VCaP (cell line): ENCODE results near the gene CARS2.
"Not testable (repeated sequence)": the region's sequence is repeated elsewhere in the genome, so short reads cannot be mapped to it uniquely, and the experiment has no call there.

Experiments
- H3K27ac ChIP-seq: fragments of 450-650 bp; 2 replicates; pipeline ENCODE4 v1.5.1; 2017
- TF ChIP-seq, protein P1 (sequence below): fragments of 450-650 bp; conservative IDR thresholded peaks from 2 replicates; pipeline ENCODE4 v1.5.1; 2017; ENCODE audit warnings: mild to moderate bottlenecking, moderate library complexity

Gene CARS2

DNA sequence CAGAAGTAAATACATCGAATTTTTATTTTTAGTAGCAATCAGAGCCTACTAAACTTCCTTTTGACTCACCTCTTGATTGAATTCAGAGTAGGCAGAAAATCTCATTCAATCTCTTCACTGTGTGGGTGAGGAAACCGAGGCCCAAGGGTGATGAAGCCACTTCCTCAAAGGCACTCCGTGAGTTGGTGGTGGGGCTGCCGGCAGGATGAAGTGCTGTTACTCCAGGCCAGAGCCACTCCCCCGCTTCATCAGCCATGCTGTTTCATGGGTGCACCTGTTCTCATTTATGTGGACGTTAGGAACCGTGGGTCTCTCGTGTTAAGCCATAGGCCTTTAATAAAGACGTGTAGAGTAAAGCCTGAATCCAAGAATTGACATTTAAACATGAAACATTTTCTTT lies 20.8 kb upstream of the CARS2 start:
- no peak overlapping the region for H3K27ac ChIP-seq
- TF ChIP-seq, protein P1, sequence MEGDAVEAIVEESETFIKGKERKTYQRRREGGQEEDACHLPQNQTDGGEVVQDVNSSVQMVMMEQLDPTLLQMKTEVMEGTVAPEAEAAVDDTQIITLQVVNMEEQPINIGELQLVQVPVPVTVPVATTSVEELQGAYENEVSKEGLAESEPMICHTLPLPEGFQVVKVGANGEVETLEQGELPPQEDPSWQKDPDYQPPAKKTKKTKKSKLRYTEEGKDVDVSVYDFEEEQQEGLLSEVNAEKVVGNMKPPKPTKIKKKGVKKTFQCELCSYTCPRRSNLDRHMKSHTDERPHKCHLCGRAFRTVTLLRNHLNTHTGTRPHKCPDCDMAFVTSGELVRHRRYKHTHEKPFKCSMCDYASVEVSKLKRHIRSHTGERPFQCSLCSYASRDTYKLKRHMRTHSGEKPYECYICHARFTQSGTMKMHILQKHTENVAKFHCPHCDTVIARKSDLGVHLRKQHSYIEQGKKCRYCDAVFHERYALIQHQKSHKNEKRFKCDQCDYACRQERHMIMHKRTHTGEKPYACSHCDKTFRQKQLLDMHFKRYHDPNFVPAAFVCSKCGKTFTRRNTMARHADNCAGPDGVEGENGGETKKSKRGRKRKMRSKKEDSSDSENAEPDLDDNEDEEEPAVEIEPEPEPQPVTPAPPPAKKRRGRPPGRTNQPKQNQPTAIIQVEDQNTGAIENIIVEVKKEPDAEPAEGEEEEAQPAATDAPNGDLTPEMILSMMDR: no peak

- not testable (repeated sequence) for H3K27ac ChIP-seq
Observed at GRCh38 chr13:110726153-110726552, 20.2 kb upstream of the CARS2 start.

GRCh38 chr13:110723598-110723997 lies 17.7 kb upstream of the CARS2 start:
- TF ChIP-seq, protein P1: no peak
- no peak overlapping the region for H3K27ac ChIP-seq

- no peak overlapping the region for H3K27ac ChIP-seq
- TF ChIP-seq, protein P1: no peak
Observed at GRCh38 chr13:110722971-110723370, 17.1 kb upstream of the CARS2 start.

- TF ChIP-seq, protein P1: no peak
- no peak overlapping the region for H3K27ac ChIP-seq
Observed at GRCh38 chr13:110719036-110719710, 13.3 kb upstream of the CARS2 start.

DNA sequence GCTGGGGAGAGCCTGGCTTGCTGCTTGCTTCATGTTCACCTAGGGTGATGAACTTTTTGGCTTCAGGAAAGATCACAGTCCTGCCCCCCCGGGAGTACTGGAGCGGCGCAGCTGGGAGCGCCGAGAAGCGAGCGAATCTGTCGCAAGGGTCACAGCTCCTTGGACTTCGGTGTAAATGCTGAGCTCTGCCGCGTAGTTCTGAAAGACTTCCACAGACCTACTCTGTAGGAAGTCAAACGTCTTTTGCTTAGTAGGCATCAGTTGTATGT lies 10.3 kb upstream of the CARS2 start:
- peak overlapping the region; percentile 100 for H3K27ac ChIP-seq
- TF ChIP-seq, protein P1: no peak; the same call in 1 of the 2 replicates

GRCh38 chr13:110715395-110716246 lies 9.7 kb upstream of the CARS2 start:
- H3K27ac ChIP-seq: peak overlapping the region; percentile 100
- TF ChIP-seq, protein P1: peak; percentile 68
